Tibial nerve (tissue), 4 donors: ENCODE data around the gene SPOCK1. TPM values are rescaled to one million over a fixed set of nuclear protein-coding genes. Genes with fewer than 3 reads are reported as not detected.

Experiments used
- DNase-seq, 2 donors: peaks; one replicate each; pipeline ENCODE4 v3.0.0-alpha.2; 2019; ENCODE audit warnings: low spot score in 2 of 2
- H3K27ac ChIP-seq, 4 donors: fragments of 200-600 bp; sonication (generic) in 3 of 4; one replicate each; pipeline ENCODE4 v1.5.1; 2017 to 2019; ENCODE audit warnings: mild to moderate bottlenecking in 1 of 4
- H3K27me3 ChIP-seq, 2 donors: fragments of 200-600 bp; sonication (generic) in 1 of 2; one replicate each; pipeline versions ENCODE4 v1.5.1 to v1.6.0; 2017 to 2019
- H3K36me3 ChIP-seq, 3 donors: fragments of 200-600 bp; sonication (generic); one replicate each; pipeline ENCODE4 v1.5.1; 2018 to 2019
- H3K4me1 ChIP-seq, 4 donors: fragments of 200-600 bp; sonication (generic) in 3 of 4; one replicate each; pipeline ENCODE4 v1.5.1; 2017 to 2019
- H3K4me3 ChIP-seq, 4 donors: fragments of 200-600 bp; sonication (generic) in 3 of 4; one replicate each; pipeline ENCODE4 v1.5.1; 2017 to 2019; ENCODE audit warnings: mild to moderate bottlenecking in 1 of 4, moderate library complexity in 1 of 4
- H3K9me3 ChIP-seq, 4 donors: fragments of 200-600 bp; sonication (generic) in 3 of 4; one replicate each; pipeline ENCODE4 v1.5.1; 2017 to 2019
- EP300 ChIP-seq, 2 donors: sonication (generic); formaldehyde crosslinking; IDR thresholded peaks; one replicate each; pipeline ENCODE4 v1.6.1; 2017; ENCODE audit warnings: antibody characterized with exemption in 2 of 2, mild to moderate bottlenecking in 1 of 2
- POLR2A ChIP-seq, 2 donors: fragments of 450-650 bp; IDR thresholded peaks; one replicate each; pipeline ENCODE4 v1.6.1; 2017; ENCODE audit warnings: antibody characterized with exemption in 2 of 2, mild to moderate bottlenecking in 2 of 2, moderate library complexity in 2 of 2
- WGBS, 2 donors: methylation state at CpG; one replicate each; pipeline ENCODE4 v1.1.5; 2018; 5-methylcytosine and 5-hydroxymethylcytosine counted together
- total RNA-seq, 4 donors: library from RNA; depleted of rRNA; stranded (reverse); fragments of >200 nt; gene quantifications; one replicate each; pipeline ENCODE4 v1.1.0, GENCODE V29; 2016
- TF ChIP-seq, protein P1 (sequence below), 5 experiments: fragments of 200-600 bp in 3 of 5; fragments of 450-650 bp in 2 of 5; sonication (generic) in 3 of 5; IDR thresholded peaks; one replicate each; pipeline ENCODE4 v1.5.1; 2016 to 2019; ENCODE audit warnings: antibody characterized with exemption in 5 of 5, mild to moderate bottlenecking in 3 of 5, moderate library complexity in 2 of 5

SPOCK1 gene
- total RNA-seq, 4 donors from 2014 or later, result 39.8 to 119 (median 73.1) TPM

DNA sequence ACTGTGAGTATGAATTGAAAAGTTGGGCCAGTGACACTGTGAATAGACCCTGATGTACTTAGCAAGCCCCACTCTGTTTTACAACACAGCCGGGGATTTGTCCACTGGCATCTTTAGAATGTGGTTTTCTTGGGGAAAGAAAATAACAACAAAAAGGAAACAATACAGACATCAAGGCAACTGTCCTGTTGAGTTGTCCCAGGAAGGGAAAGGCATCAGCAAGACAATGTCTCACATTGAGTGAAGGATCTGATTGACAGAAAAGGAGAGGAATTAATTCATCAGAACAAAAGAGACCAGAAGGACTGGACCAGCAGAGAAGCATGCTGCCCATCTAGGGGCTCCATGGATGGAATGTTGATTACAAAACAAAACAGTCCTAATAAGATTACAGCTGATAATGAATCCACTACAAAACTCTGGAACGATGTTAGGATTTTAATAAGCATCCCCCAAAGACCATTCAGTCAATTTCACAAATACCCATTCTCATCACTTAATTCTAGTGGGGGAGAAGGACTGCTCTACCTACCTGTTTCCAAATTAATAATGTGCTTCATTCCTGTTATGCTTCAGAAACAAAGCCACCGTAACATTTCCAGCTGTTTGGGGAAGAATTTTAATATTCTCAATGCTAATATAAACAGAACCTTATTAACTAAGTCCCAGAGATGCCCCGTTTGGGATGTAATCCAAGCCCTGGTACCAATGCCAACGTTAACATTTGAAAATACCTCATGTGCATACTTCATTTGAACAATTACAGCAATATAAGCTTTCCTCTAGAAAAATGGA is 298.0 kb downstream of the SPOCK1 start:
- Histone ChIP-seq H3K4me1 (peaks cover 0 to 5% (median 0%) of the 10 kb centered on the region in 4 donors), H3K4me3 (no peak overlapping the region), H3K36me3 (no peaks in the 10 kb centered on the region), H3K27ac (no peak overlapping the region), H3K9me3 (no peaks in the 10 kb centered on the region), H3K27me3 (no peaks in the 10 kb centered on the region)
- DNase-seq, result no peak
- TF ChIP-seq POLR2A (IDR thresholded peaks at IDR 0.05) (no peak), EP300 (IDR thresholded peaks at IDR 0.05) (no peak)
- TF ChIP-seq, protein P1, sequence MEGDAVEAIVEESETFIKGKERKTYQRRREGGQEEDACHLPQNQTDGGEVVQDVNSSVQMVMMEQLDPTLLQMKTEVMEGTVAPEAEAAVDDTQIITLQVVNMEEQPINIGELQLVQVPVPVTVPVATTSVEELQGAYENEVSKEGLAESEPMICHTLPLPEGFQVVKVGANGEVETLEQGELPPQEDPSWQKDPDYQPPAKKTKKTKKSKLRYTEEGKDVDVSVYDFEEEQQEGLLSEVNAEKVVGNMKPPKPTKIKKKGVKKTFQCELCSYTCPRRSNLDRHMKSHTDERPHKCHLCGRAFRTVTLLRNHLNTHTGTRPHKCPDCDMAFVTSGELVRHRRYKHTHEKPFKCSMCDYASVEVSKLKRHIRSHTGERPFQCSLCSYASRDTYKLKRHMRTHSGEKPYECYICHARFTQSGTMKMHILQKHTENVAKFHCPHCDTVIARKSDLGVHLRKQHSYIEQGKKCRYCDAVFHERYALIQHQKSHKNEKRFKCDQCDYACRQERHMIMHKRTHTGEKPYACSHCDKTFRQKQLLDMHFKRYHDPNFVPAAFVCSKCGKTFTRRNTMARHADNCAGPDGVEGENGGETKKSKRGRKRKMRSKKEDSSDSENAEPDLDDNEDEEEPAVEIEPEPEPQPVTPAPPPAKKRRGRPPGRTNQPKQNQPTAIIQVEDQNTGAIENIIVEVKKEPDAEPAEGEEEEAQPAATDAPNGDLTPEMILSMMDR (IDR thresholded peaks at IDR 0.05), result no peak
- 59 to 64% methylated on average over 5 of the region's 5 CpGs for WGBS, 2 donors

DNA sequence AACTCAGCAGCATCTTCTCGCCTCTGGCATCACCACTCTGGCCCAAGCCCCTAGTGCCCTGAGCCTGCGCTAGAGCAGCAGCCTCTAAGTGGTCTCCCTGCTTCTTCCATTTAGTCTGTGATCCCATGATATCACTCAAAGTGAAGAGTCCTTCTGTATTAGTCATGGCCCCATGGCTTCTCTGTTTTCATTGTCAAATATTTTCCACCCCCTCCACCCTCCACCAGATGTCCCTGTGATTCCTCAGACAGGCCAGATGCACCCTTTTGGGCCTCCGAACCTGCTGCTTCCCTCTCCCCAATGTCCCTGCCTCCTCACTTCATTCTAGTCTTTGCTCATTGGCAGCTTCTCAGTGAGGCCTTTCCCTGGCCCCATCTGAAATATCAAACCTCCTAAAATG is 299.2 kb downstream of the SPOCK1 start:
- Histone ChIP-seq H3K27ac (no peak overlapping the region), H3K36me3 (no peaks in the 10 kb centered on the region), H3K4me1 (peaks cover 0 to 5% (median 0%) of the 10 kb centered on the region in 4 donors), H3K9me3 (no peaks in the 10 kb centered on the region), H3K27me3 (no peaks in the 10 kb centered on the region), H3K4me3 (no peak overlapping the region)
- WGBS, 2 donors, result 85 to 87% methylated on average over 3 of the region's 3 CpGs
- TF ChIP-seq EP300 (IDR thresholded peaks at IDR 0.05) (no peak), POLR2A (IDR thresholded peaks at IDR 0.05) (no peak)
- TF ChIP-seq, protein P1 (IDR thresholded peaks at IDR 0.05), result no peak
- no peak for DNase-seq

DNA sequence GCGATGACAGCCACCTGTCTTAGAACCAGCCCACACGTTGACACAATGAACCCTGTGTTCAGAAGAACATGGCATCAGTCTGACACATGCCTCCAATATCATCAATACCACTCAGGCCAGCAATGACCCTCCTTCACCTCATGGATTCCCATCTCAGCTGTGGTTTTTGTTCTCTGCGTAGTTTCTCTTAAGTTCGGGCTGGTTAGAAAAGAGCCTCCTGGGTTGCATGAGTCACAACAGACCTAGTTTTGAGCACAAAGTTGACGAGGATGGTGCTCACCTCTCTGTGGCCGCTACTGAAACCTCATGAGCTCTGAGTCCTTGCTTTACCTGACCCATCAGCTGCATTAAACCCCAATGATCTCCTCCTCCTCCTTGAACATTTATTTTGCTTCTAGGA is 299.9 kb downstream of the SPOCK1 start:
- TF ChIP-seq POLR2A (IDR thresholded peaks at IDR 0.05) (no peak), EP300 (IDR thresholded peaks at IDR 0.05) (no peak)
- TF ChIP-seq, protein P1 (IDR thresholded peaks at IDR 0.05), result no peak
- Histone ChIP-seq H3K36me3 (no peaks in the 10 kb centered on the region), H3K27me3 (no peaks in the 10 kb centered on the region), H3K9me3 (no peaks in the 10 kb centered on the region), H3K4me3 (no peak overlapping the region), H3K4me1 (peaks cover 0 to 5% (median 0%) of the 10 kb centered on the region in 4 donors), H3K27ac (no peak overlapping the region)
- 83 to 89% methylated on average over 6 of the region's 6 CpGs for WGBS, 2 donors
- no peak for DNase-seq

DNA sequence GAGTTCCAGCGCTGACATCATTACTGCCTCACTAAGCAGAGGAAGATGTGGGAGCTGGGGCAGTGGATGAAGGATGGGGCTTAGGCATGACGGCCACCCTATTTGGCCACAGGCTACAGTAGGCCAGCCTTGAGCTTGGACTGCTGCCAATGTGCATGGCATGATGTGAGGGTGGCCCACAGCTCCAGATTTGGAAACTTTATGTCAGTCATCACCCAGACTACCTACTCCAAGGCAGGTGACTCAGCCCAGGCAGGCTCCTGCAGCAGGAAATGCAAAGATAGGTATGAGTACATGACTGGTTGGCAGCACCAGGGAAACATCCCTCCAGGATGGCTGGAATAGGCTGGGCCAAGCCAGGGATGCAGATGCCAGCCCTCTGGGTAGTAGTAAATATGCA is 303.6 kb downstream of the SPOCK1 start:
- TF ChIP-seq, protein P1 (IDR thresholded peaks at IDR 0.05), result no peak
- TF ChIP-seq EP300 (IDR thresholded peaks at IDR 0.05) (no peak), POLR2A (IDR thresholded peaks at IDR 0.05) (no peak)
- Histone ChIP-seq H3K36me3 (no peaks in the 10 kb centered on the region), H3K4me3 (no peak overlapping the region), H3K4me1 (no peaks in the 10 kb centered on the region), H3K27ac (no peak overlapping the region), H3K9me3 (no peaks in the 10 kb centered on the region), H3K27me3 (no peaks in the 10 kb centered on the region)
- DNase-seq, result no peak
- 79 to 92% methylated on average over 2 of the region's 2 CpGs for WGBS, 2 donors

DNA sequence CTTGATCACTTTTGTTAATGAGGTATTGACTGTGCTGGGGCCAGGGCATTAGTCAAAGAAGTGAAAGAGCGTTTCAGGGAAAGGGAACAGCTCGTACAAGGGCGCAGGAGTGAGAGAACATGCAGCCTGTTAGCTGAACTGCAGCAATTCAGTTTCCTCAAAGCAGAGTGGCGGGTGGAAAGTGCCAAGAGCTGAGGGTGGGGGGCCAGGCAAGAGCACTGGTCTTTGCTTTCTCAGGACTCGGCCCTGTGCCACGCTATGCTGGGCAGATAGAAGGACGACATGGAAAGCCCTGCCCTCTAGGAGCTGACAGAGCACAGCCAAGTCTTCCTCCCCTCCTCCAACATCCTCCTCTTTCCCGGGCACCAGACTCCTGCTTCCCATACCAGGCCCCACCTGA is 304.8 kb downstream of the SPOCK1 start:
- no peak overlapping the region for H3K27ac ChIP-seq
- H3K4me1 ChIP-seq, result no peaks in the 10 kb centered on the region
- no peaks in the 10 kb centered on the region for H3K36me3 ChIP-seq
- WGBS, 2 donors, result 69 to 71% methylated on average over 8 of the region's 8 CpGs
- DNase-seq, result no peak
- H3K4me3 ChIP-seq, result no peak overlapping the region
- TF ChIP-seq POLR2A (IDR thresholded peaks at IDR 0.05), result no peak
- TF ChIP-seq, protein P1 (IDR thresholded peaks at IDR 0.05), result no peak
- TF ChIP-seq EP300 (IDR thresholded peaks at IDR 0.05), result no peak
- no peaks in the 10 kb centered on the region for H3K9me3 ChIP-seq
- no peaks in the 10 kb centered on the region for H3K27me3 ChIP-seq
